Left kidney (tissue), 2 donors: ENCODE data around the gene TRAM2. TPM values are rescaled to one million over a fixed set of nuclear protein-coding genes. Genes with fewer than 3 reads are reported as not detected.
"Not testable (repeated sequence)": the region's sequence is repeated elsewhere in the genome, so short reads cannot be mapped to it uniquely, and the experiment has no call there.

Source experiments
- DNase-seq: peaks from one replicate; pipeline ENCODE4 v3.0.0-alpha.2; 2013
- polyA plus RNA-seq: library from polyadenylated mRNA; unstranded; fragments of 120-200 nt; gene quantifications from one replicate; pipeline ENCODE4 v1.2.1, GENCODE V29; 2013; ENCODE audit not compliant: insufficient read length

Gene TRAM2
- polyA plus RNA-seq, 1 donor: 50.8 TPM

- no peak for DNase-seq
Observed at GRCh38 chr6:52491203-52492069, 85.4 kb downstream of the TRAM2 start.

- no peak for DNase-seq
Observed at GRCh38 chr6:52489881-52490280, 87.0 kb downstream of the TRAM2 start.

GRCh38 chr6:52483671-52484003 is 93.2 kb downstream of the TRAM2 start:
- no peak for DNase-seq

DNA sequence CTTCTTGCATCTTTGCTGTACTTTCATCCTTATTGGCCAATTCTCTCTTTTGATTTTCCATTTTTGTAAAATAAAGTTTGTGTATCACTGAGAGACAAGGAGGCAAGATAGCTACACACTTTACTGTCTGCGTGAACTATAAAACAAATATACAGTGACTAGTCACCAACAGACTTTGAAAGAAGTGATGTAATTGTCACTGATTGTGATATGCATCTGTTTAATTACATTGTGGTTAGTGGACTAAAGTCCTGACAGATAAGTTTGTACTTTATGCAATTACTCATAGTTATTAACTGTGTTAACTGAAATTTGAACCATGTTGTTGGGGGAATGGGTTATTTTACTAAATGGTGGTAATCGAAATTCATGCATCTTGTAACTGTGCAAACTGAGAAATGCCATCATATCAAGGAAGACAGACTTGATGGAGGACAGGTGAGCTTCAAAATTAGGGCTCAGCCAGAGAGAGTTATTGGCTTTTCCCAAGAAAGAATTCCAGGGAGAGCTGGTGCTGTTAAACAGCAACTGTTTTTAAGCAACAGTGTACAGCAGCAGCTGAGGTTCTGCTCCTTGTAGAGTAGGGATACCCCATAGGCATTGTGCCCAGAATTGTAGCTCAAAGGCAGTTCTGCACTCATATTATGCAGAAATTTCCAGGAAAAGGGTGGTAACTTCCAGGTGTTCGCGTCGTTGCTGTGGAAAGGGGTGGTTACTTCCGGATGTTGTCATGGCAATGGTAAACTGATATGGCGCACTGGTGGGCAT is 93.8 kb downstream of the TRAM2 start:
- DNase-seq: no peak

- DNase-seq: no peak
Observed at GRCh38 chr6:52475307-52475706, 101.6 kb downstream of the TRAM2 start.

DNA sequence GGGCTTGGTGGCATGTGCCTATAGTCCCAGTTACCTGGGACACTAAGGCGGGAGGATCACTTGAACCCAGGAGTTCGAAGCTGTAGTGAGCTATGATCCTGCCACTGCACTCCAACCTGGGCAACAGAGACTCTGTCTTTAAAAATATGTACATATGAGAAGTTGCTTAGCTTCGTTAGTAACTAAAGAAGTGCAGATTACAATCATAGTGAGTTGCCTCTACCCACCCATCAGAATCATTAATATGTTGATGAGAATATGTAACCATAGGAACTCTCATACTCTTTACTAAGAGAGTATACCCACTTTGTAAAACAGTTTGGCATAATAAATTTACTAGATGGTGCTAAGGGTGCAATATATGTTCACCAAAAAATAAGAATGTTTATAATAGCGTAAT is 102.7 kb downstream of the TRAM2 start:
- DNase-seq: no peak

DNA sequence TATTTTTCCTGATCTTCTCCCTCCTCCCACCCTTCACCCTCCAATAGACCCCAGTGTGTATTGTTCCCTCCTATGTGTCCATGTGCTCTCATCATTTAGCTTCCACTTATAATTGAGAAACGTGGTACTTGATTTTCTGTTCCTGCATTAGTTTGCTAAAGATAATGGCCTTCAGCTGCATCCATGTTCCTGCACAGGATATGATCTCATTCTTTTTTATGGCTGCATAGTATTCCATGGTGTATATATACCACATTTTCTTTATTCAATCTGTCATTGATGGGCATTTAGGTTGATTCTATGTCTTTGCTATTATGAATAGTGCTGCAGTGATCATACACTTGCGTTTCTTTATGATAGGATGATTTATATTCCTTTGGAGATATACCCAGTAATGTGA is 115.7 kb downstream of the TRAM2 start:
- not testable (repeated sequence) for DNase-seq

- no peak for DNase-seq
Observed at GRCh38 chr6:52457096-52457495, 119.8 kb downstream of the TRAM2 start.

DNA sequence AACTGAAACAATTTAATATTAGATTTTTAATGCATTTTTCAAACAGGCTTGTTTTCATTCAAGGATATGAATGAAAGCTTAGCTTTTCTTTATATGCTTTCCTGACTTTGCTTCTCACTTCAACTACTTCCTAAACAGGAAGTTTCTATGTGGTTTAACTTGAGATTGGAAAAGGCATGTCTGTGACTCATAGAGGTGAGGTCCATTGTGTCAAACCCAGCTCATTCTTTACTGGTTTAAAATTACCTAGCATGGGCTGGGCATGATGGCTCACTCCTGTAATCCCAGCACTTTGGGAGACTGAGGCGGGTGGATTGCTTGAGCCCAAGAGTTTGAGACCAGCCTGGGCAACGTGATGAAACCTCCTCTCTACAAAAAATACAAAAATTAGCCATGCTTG is 122.3 kb downstream of the TRAM2 start:
- DNase-seq: no peak

Other genes with a start within 250 kb of the TRAM2 start
- gene PAQR8, start 214.9 kb downstream of the TRAM2 start, polyA plus RNA-seq: 26.3 TPM
- gene EFHC1, start 156.7 kb downstream of the TRAM2 start, polyA plus RNA-seq: 88.3 TPM
- gene TMEM14A, start 94.1 kb upstream of the TRAM2 start, polyA plus RNA-seq: 42.1 TPM
- 0.71 TPM for gene GSTA2, start 186.4 kb upstream of the TRAM2 start, polyA plus RNA-seq
- 0.85 TPM for gene GSTA1, start 226.8 kb upstream of the TRAM2 start, polyA plus RNA-seq